Measurements from ENCODE around the gene CARMIL1.

GRCh38 chr6:25564943-25565342 is 285.8 kb downstream of the CARMIL1 start:
- TF ChIP-seq CTCF (IDR thresholded peaks at IDR 0.05) (no peak), POLR2A (IDR thresholded peaks at IDR 0.05) (no peak), POLR2AphosphoS5 (IDR thresholded peaks at IDR 0.05) (no peak)
